ENCODE results near the gene ZNF467.

DNA sequence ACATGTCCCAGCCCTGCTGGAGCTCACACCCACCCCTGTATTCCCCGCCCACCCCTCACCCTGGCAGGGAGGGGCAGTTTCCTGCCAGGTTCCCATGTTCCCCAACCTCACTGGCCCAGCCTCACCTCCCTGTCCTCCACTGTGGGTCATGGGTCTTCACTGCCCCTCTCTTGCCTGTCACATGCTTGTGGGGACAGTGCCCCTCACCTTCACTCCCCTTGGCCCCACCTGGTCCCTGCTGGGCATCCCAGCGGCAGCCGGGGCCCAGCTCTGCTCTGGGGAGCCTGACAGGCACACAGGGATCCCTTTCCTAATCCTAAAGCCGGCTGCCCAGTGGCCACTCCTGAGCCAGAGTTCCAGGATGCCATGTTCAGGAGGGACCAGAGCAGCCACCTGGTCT is 43.4 kb upstream of the ZNF467 start:
- TF ChIP-seq ZFX (IDR thresholded peaks at IDR 0.05; ENCODE audit: borderline replicate concordance), result no peak
- TF ChIP-seq, protein P1, sequence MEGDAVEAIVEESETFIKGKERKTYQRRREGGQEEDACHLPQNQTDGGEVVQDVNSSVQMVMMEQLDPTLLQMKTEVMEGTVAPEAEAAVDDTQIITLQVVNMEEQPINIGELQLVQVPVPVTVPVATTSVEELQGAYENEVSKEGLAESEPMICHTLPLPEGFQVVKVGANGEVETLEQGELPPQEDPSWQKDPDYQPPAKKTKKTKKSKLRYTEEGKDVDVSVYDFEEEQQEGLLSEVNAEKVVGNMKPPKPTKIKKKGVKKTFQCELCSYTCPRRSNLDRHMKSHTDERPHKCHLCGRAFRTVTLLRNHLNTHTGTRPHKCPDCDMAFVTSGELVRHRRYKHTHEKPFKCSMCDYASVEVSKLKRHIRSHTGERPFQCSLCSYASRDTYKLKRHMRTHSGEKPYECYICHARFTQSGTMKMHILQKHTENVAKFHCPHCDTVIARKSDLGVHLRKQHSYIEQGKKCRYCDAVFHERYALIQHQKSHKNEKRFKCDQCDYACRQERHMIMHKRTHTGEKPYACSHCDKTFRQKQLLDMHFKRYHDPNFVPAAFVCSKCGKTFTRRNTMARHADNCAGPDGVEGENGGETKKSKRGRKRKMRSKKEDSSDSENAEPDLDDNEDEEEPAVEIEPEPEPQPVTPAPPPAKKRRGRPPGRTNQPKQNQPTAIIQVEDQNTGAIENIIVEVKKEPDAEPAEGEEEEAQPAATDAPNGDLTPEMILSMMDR (IDR thresholded peaks at IDR 0.05), result no peak

Data from 22Rv1 (cell line).